ENCODE measurements around the gene REM1.

DNA sequence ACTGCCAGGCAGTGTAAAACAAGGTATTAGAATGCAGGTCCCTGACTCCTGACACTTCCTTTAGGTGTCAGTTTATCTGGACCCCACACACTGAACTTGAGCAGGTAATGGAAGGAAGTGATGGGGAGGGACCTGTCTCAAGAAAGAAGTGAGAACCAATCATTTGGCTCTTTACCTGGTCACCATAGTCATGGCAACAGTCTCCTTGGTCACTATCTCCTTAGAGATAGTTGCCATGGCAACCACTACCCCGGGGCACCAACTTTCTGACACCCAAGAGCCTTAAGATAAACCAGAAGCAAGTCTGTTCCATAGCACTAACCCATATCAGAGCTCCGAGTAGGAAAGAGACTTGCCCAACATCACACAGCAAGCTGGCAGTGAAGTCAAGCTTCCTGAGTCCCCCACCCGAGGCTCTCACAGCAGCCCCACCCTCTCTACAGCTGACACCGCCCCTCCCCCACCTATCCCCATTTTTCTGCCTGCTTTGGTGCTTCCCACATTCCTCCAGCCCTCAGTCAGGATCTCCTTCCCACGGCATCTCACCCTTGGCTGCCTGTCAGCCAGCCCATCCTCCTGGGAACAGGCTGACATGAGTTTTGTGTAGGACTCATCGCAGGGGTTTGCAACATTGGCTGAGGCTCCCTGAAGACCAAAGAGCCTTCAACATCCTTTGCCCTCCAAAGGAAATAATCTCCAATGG, 22.9 kb downstream of the REM1 start:
- TF ChIP-seq HDGF (IDR thresholded peaks at IDR 0.05; ENCODE audit: borderline replicate concordance) (no peak), FOXK2 (IDR thresholded peaks at IDR 0.05) (no peak), TARDBP (IDR thresholded peaks at IDR 0.05) (no peak), FOXM1 (IDR thresholded peaks at IDR 0.05; ENCODE audit: borderline replicate concordance) (no peak), SP1 (IDR thresholded peaks at IDR 0.05) (no peak), SUZ12 (IDR thresholded peaks at IDR 0.05) (no peak)
- TF ChIP-seq, protein P1, sequence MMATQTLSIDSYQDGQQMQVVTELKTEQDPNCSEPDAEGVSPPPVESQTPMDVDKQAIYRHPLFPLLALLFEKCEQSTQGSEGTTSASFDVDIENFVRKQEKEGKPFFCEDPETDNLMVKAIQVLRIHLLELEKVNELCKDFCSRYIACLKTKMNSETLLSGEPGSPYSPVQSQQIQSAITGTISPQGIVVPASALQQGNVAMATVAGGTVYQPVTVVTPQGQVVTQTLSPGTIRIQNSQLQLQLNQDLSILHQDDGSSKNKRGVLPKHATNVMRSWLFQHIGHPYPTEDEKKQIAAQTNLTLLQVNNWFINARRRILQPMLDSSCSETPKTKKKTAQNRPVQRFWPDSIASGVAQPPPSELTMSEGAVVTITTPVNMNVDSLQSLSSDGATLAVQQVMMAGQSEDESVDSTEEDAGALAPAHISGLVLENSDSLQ (IDR thresholded peaks at IDR 0.05): no peak

All from HEK293T (cell line).